H9 (cell line): ENCODE data around the gene ADAMTSL5. TPM values are rescaled to one million over a fixed set of nuclear protein-coding genes. Genes with fewer than 3 reads are reported as not detected.

Source experiments
- DNase-seq: peaks from one replicate; pipeline ENCODE4 v3.0.0-alpha.2; 2017
- H2AFZ ChIP-seq: one replicate; pipeline ENCODE4 v1.6.1; 2013; ENCODE audit warnings: mild to moderate bottlenecking, low read length, control low read depth, moderate library complexity
- H2AK5ac ChIP-seq: 2 replicates; pipeline ENCODE4 v1.6.1; 2013; ENCODE audit warnings: low read length, control low read depth, mixed read lengths; ENCODE audit not compliant: insufficient read length
- H2BK120ac ChIP-seq: one replicate; pipeline ENCODE4 v1.6.1; 2013; ENCODE audit warnings: low read depth, mild to moderate bottlenecking, low read length, control low read depth, inconsistent platforms; ENCODE audit not compliant: poor library complexity, severe bottlenecking
- H2BK12ac ChIP-seq: 2 replicates; pipeline ENCODE4 v1.6.1; 2013; ENCODE audit warnings: low read length, control low read depth, mixed read lengths, low read depth; ENCODE audit not compliant: insufficient read length
- H2BK15ac ChIP-seq: 2 replicates; pipeline ENCODE4 v1.6.1; 2013; ENCODE audit warnings: low read depth, low read length, control low read depth
- H2BK20ac ChIP-seq: one replicate; pipeline ENCODE4 v1.6.1; 2013; ENCODE audit warnings: low read depth, mild to moderate bottlenecking, low read length, control low read depth, inconsistent platforms; ENCODE audit not compliant: poor library complexity, severe bottlenecking
- H2BK5ac ChIP-seq: 2 replicates; pipeline ENCODE4 v1.6.1; 2013; ENCODE audit warnings: low read length, control low read depth, mixed read lengths; ENCODE audit not compliant: insufficient read length
- H3K14ac ChIP-seq: 2 replicates; pipeline ENCODE4 v1.6.1; 2013; ENCODE audit warnings: low read length, control low read depth; ENCODE audit not compliant: insufficient read depth
- H3K18ac ChIP-seq: 2 replicates; pipeline ENCODE4 v1.6.1; 2013; ENCODE audit warnings: low read depth, mild to moderate bottlenecking, mixed read lengths, low read length, control low read depth; ENCODE audit not compliant: insufficient read length
- H3K23ac ChIP-seq: 2 replicates; pipeline ENCODE4 v1.6.1; 2013; ENCODE audit warnings: low read length, control low read depth, mixed read lengths, low read depth; ENCODE audit not compliant: insufficient read length
- H3K23me2 ChIP-seq: 2 replicates; pipeline ENCODE4 v1.6.1; 2013; ENCODE audit warnings: low read depth, mild to moderate bottlenecking, mixed read lengths, low read length, control low read depth; ENCODE audit not compliant: insufficient read length, poor library complexity, severe bottlenecking
- H3K27ac ChIP-seq: 2 replicates; pipeline ENCODE4 v1.5.1; 2013; ENCODE audit warnings: low read length, control low read depth, mixed read lengths, low read depth; ENCODE audit not compliant: insufficient read length
- H3K27me3 ChIP-seq: 2 replicates; pipeline ENCODE4 v1.6.1; 2013; ENCODE audit warnings: low read length, control low read depth, inconsistent platforms; ENCODE audit not compliant: insufficient read depth
- H3K4ac ChIP-seq: 2 replicates; pipeline ENCODE4 v1.6.1; 2013; ENCODE audit warnings: low read depth, mild to moderate bottlenecking, control low read depth, inconsistent platforms, low read length, moderate library complexity
- H3K4me1 ChIP-seq: 2 replicates; pipeline ENCODE4 v1.6.1; 2013; ENCODE audit warnings: low read length, control low read depth, inconsistent platforms; ENCODE audit not compliant: insufficient read depth
- H3K4me2 ChIP-seq: 2 replicates; pipeline ENCODE4 v1.6.1; 2013; ENCODE audit warnings: low read length, control low read depth, mixed read lengths; ENCODE audit not compliant: insufficient read length, insufficient read depth
- H3K56ac ChIP-seq: 2 replicates; pipeline ENCODE4 v1.6.1; 2013; ENCODE audit warnings: low read depth, mild to moderate bottlenecking, mixed read lengths, low read length, control low read depth; ENCODE audit not compliant: insufficient read length
- H3K79me1 ChIP-seq: 2 replicates; pipeline ENCODE4 v1.6.1; 2013; ENCODE audit warnings: low read depth, mild to moderate bottlenecking, moderate library complexity, low read length, control low read depth, inconsistent platforms; ENCODE audit not compliant: insufficient read depth, poor library complexity, severe bottlenecking
- H3K79me2 ChIP-seq: 2 replicates; pipeline ENCODE4 v1.6.1; 2013; ENCODE audit warnings: low read length, control low read depth, inconsistent platforms; ENCODE audit not compliant: insufficient read depth
- H3K9ac ChIP-seq: 2 replicates; pipeline ENCODE4 v1.6.1; 2013; ENCODE audit warnings: low read length, control low read depth, mixed read lengths; ENCODE audit not compliant: insufficient read length; ENCODE audit errors: extremely low read depth
- H3K9me3 ChIP-seq: one replicate; pipeline ENCODE4 v1.6.1; 2013; ENCODE audit warnings: low read depth, low read length, inconsistent platforms; ENCODE audit not compliant: control insufficient read depth
- H3T11ph ChIP-seq: one replicate; pipeline ENCODE4 v1.6.1; 2013; ENCODE audit warnings: mild to moderate bottlenecking, low read length, control low read depth, inconsistent platforms
- H4K20me1 ChIP-seq: one replicate; pipeline ENCODE4 v1.6.1; 2013; ENCODE audit not compliant: control insufficient read depth, insufficient read length, insufficient read depth
- H4K5ac ChIP-seq: 2 replicates; pipeline ENCODE4 v1.6.1; 2013; ENCODE audit warnings: low read depth, mild to moderate bottlenecking, mixed read lengths, low read length, control low read depth; ENCODE audit not compliant: insufficient read length
- H4K8ac ChIP-seq: replicated peaks from 2 replicates; pipeline ENCODE4 v1.6.1; 2013; ENCODE audit warnings: low read length, control low read depth, mixed read lengths, low read depth; ENCODE audit not compliant: insufficient read length
- H4K91ac ChIP-seq: 2 replicates; pipeline ENCODE4 v1.6.1; 2013; ENCODE audit warnings: low read depth, mild to moderate bottlenecking, moderate library complexity, mixed read lengths, low read length, control low read depth; ENCODE audit not compliant: insufficient read length
- H3K27ac Mint-ChIP-seq, 3 experiments: 2 replicates in 2 of 3; 3 replicates in 1 of 3; pipeline ENCODE4 v1.8.0; 2020 to 2021; ENCODE audit warnings: mixed read lengths in 3 of 3, mild to moderate bottlenecking in 1 of 3, moderate library complexity in 1 of 3
- H3K27me3 Mint-ChIP-seq: 2 replicates; pipeline ENCODE4 v1.8.0; 2021; ENCODE audit warnings: low read depth, mild to moderate bottlenecking, moderate library complexity, mixed read lengths
- H3K36me3 Mint-ChIP-seq, 3 experiments: 2 replicates in 2 of 3; 3 replicates in 1 of 3; pipeline ENCODE4 v1.8.0; 2020 to 2021; ENCODE audit warnings: low read depth in 3 of 3, mixed read lengths in 3 of 3; ENCODE audit not compliant: insufficient read depth in 1 of 3
- H3K4me1 Mint-ChIP-seq, 2 experiments: 2 replicates each; pipeline ENCODE4 v1.8.0; 2020; ENCODE audit warnings: mixed read lengths in 2 of 2
- H3K4me3 Mint-ChIP-seq, 2 experiments: 2 replicates in 1 of 2; 3 replicates in 1 of 2; pipeline ENCODE4 v1.8.0; 2020 to 2021; ENCODE audit warnings: mild to moderate bottlenecking in 2 of 2, mixed read lengths in 2 of 2, moderate library complexity in 1 of 2
- H3K9me3 Mint-ChIP-seq, 2 experiments: 2 replicates in 1 of 2; 3 replicates in 1 of 2; pipeline ENCODE4 v1.8.0; 2020; ENCODE audit warnings: mild to moderate bottlenecking in 2 of 2, mixed read lengths in 2 of 2, moderate library complexity in 1 of 2
- CTCF ChIP-seq: fragments of 200-600 bp; sonication (generic); conservative IDR thresholded peaks from 3 replicates; pipeline ENCODE4 v1.8.0; 2021; ENCODE audit warnings: antibody characterized with exemption, mild to moderate bottlenecking
- WGBS: extraction: QIAGEN DNeasy Blood & Tissue Kit; methylation state at CpG from one replicate; pipeline ENCODE4 v1.1.7; 2013; ENCODE audit warnings: missing lambda C conversion rate, low lambda C conversion rate, mixed read lengths; ENCODE audit not compliant: insufficient read length; ENCODE audit errors: extremely low coverage; 5-methylcytosine and 5-hydroxymethylcytosine counted together
- total RNA-seq: library from RNA; stranded (reverse); gene quantifications from 2 replicates; pipeline ENCODE4 v1.2.1, GENCODE V29; 2021

ADAMTSL5 gene
- total RNA-seq, 1 experiment from 2014 or later, result 1.5 TPM

- Histone ChIP-seq H3T11ph (no peak overlapping the region), H2BK15ac (no peak overlapping the region), H3K4ac (no peak overlapping the region), H2AK5ac (no peak overlapping the region), H2AFZ (no peak overlapping the region), H4K5ac (no peak overlapping the region), H3K27ac (no peak overlapping the region), H2BK120ac (no peak overlapping the region), H3K79me1 (no peaks in the 10 kb centered on the region), H3K18ac (no peak overlapping the region), H3K4me2 (no peak overlapping the region), H2BK20ac (no peak overlapping the region), H3K23me2 (peaks cover 9% of the 10 kb centered on the region), H4K91ac (no peak overlapping the region), H3K4me1 (no peaks in the 10 kb centered on the region), H3K27me3 (peaks cover 21% of the 10 kb centered on the region; the same call in 1 of the 2 replicates), H2BK5ac (no peak overlapping the region), H3K14ac (no peak overlapping the region; the same call in 1 of the 2 replicates), H4K20me1 (peaks cover 3% of the 10 kb centered on the region), H3K79me2 (no peaks in the 10 kb centered on the region), H4K8ac (no peak overlapping the region), H2BK12ac (no peak overlapping the region), H3K23ac (no peak overlapping the region), H3K9ac (no peak overlapping the region), H3K9me3 (no peaks in the 10 kb centered on the region), H3K56ac (no peak overlapping the region)
- no CpG with 5 or more reads among the region's 20 CpGs for WGBS
- no peak overlapping the region for H3K4me3 Mint-ChIP-seq
- H3K36me3 Mint-ChIP-seq, result peaks cover 5 to 13% (median 7%) of the 10 kb centered on the region in 3 experiments; a peak in 6 of 7 replicates
- H3K27ac Mint-ChIP-seq, result no peak overlapping the region
- peaks cover 43% of the 10 kb centered on the region for H3K27me3 Mint-ChIP-seq
- no peak for DNase-seq
- H3K4me1 Mint-ChIP-seq, result peaks cover 2 to 16% of the 10 kb centered on the region in 2 experiments; a peak in 3 of 4 replicates
- H3K9me3 Mint-ChIP-seq, result no peaks in the 10 kb centered on the region
- no peak for TF ChIP-seq CTCF
These were observed 39.6 kb downstream of the ADAMTSL5 start for GRCh38 chr19:1473085-1473851.
